Diencephalon (tissue), 1 donor: ENCODE results near the gene FAM3B. TPM values are rescaled to one million over a fixed set of nuclear protein-coding genes. Genes with fewer than 3 reads are reported as not detected.

ENCODE experiments used
- total RNA-seq: library from RNA; depleted of rRNA; stranded (reverse); fragments of >200 nt; gene quantifications from one replicate; pipeline ENCODE4 v1.2.3, GENCODE V29; 2014

Gene FAM3B, protein sequence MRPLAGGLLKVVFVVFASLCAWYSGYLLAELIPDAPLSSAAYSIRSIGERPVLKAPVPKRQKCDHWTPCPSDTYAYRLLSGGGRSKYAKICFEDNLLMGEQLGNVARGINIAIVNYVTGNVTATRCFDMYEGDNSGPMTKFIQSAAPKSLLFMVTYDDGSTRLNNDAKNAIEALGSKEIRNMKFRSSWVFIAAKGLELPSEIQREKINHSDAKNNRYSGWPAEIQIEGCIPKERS
- total RNA-seq = 0.69 TPM

DNA sequence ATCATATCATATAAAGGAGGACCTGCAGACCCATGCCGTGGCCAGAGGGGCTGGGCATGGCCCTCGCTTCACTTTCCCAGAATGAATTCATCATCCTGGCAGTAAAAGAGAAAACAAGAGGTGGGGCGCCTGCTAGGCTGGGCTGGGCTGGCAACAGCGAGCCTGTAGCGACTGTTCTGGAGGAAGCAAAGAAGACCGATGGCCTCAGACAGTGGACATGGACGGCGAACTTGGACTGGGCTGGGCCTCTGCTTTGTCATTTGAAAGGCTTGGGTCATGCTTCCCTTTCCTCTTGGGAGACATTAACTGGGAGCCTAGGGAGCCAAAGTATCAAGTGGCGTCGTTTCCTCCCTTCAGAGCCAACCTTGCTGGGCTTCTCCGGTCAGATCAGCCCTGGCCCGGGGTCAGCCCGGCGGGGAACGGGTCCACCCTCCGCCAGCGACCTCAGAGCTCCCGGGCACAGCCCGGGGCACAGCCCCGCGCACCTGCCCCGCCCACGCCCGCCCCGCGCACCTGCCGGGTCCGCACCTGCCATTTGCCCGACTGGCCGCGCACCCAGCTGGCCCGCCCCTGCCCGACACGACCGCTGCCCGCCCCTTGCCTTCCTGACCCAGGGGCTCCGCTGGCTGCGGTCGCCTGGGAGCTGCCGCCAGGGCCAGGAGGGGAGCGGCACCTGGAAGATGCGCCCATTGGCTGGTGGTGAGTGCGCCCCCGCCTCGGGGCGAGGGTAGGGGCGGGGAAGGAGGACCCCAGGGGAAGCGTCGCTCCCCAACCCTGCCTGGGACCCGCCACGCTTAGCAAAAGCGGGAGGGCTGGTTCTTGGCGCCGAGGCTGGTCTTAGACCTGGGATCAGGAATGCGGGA, at the start of gene FAM3B:
FAM3B (plus strand) TSS at position 602 of the 863 bp plus-strand sequence; CDS start at position 681, 79 bp downstream.

DNA sequence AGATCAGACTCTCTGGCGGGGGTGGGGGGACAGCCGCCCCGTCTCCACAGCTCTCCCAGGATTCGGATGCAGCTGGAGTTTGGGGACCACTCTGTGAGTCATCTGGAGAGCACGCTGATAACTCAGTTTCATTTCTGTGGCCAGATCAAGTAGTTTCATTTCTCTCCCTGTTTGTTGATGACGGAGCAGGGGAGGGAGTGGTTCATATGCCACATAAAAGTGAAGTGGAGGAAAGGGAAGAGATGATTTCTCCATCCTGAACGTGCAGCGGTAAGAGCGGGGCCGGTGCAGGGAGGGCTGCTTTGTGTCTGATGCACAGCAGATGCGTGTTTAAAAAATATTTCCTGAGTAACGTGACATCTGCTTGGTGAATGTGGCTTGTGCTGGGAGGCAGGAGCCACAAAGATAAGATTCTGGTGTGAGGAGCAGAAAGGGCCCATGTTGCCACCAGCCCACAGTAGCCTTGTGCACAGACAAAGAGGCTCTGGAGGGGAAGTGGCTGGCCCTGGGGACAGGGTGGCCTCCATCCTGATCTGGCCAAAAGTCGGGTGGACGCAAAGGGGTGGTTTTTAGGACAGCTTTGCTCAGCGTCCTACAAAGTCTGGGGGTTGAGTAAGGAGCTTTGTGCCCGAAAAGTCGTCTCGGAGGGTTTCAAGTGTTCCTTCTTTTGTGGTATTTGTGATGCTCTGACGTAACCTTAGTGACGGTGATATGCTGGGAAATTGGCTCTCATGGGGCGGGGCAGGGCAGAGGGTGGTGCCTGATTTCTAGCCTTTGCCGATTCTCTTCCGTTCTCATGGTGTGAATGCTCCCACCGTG, 45.4 kb downstream of the FAM3B start, which contains the start of gene MX2:
MX2 (plus strand) TSS at position 242 of the 819 bp plus-strand sequence. CDS start 14,880 bp downstream, outside the sequence.

Other genes starting within 250 kb of the FAM3B start
- 6.5 TPM for gene BACE2, start 148.6 kb upstream of the FAM3B start, total RNA-seq
- gene MX2, start 45.2 kb downstream of the FAM3B start, total RNA-seq = 1.2 TPM
- gene MX1, start 109.4 kb downstream of the FAM3B start, total RNA-seq = 13.8 TPM
- under 0.01 TPM for gene TMPRSS2, start 191.4 kb downstream of the FAM3B start, total RNA-seq